Thymus (tissue), 14 donors: ENCODE results near the gene FOXJ3. TPM values are rescaled to one million over a fixed set of nuclear protein-coding genes. Genes with fewer than 3 reads are reported as not detected.
A peak's percentile ranks its signal among the peaks of the same experiment; 100 is the strongest.

Experiments
- DNase-seq, 9 donors: peaks; one replicate each; pipeline ENCODE4 v3.0.0-alpha.2; 2013; ENCODE audit warnings: low spot score in 9 of 9, low read depth in 6 of 9, missing footprints in 1 of 9
- H3K27ac ChIP-seq, 2 donors: one replicate each; pipeline ENCODE4 v1.5.1; 2013; ENCODE audit warnings: control low read depth in 1 of 2, low read depth in 1 of 2, low read length in 1 of 2, mild to moderate bottlenecking in 1 of 2, moderate library complexity in 1 of 2
- H3K27me3 ChIP-seq, 2 donors: one replicate each; pipeline ENCODE4 v1.5.1; 2013; ENCODE audit warnings: low read length in 1 of 2; ENCODE audit not compliant: control insufficient read depth in 2 of 2, insufficient read depth in 1 of 2
- H3K36me3 ChIP-seq, 2 donors: one replicate each; pipeline ENCODE4 v1.5.1; 2013; ENCODE audit warnings: low read length in 1 of 2, mild to moderate bottlenecking in 1 of 2, moderate library complexity in 1 of 2; ENCODE audit not compliant: control insufficient read depth in 2 of 2, insufficient read depth in 2 of 2
- H3K4me1 ChIP-seq, 2 donors: one replicate each; pipeline ENCODE4 v1.5.1; 2013; ENCODE audit warnings: low read length in 2 of 2; ENCODE audit not compliant: control insufficient read depth in 2 of 2, insufficient read depth in 2 of 2
- H3K4me3 ChIP-seq, 2 donors: one replicate each; pipeline ENCODE4 v1.5.1; 2013; ENCODE audit warnings: low read length in 2 of 2, control low read depth in 1 of 2, mild to moderate bottlenecking in 1 of 2
- H3K9me3 ChIP-seq, 2 donors: one replicate each; pipeline ENCODE4 v1.5.1; 2013; ENCODE audit warnings: low read length in 1 of 2, mild to moderate bottlenecking in 1 of 2; ENCODE audit not compliant: control insufficient read depth in 2 of 2, insufficient read depth in 1 of 2
- WGBS: extraction: QIAGEN DNeasy Blood & Tissue Kit; methylation state at CpG from one replicate; pipeline ENCODE4 v1.1.7; 2013; 5-methylcytosine and 5-hydroxymethylcytosine counted together
- long read RNA-seq, 10 donors: transcript quantifications; one replicate each; lab custom pipeline, GENCODE V29; 2026
- polyA plus RNA-seq: library from polyadenylated mRNA; stranded (reverse); fragments of 200-250 nt; gene quantifications from one replicate; pipeline ENCODE4 v1.2.3, GENCODE V29; 2013
- total RNA-seq: library from RNA; stranded (reverse); fragments of 120-200 nt; gene quantifications from one replicate; pipeline ENCODE4 v1.2.4, GENCODE V29; 2013
- donor health status: healthy.

Gene FOXJ3
- total RNA-seq (20.8 TPM), polyA plus RNA-seq (19.7 TPM)
- long read RNA-seq, donor 1, full-length matches to known transcripts, result 1 of 1 reads
- long read RNA-seq, donor 1, partial matches to known transcripts, result 0 of 1 reads
- long read RNA-seq, donor 1, other reads (novel, unspliced or antisense), result 0 of 1 reads
- long read RNA-seq, donor 2, full-length matches to known transcripts, result 9 of 18 reads
- long read RNA-seq, donor 2, partial matches to known transcripts, result 9 of 18 reads
- long read RNA-seq, donor 2, other reads (novel, unspliced or antisense), result 0 of 18 reads
- long read RNA-seq, donor 3, partial matches to known transcripts, result 6 of 6 reads
- long read RNA-seq, donor 3, other reads (novel, unspliced or antisense), result 0 of 6 reads
- long read RNA-seq, donor 4, partial matches to known transcripts, result 0 of 1 reads
- long read RNA-seq, donor 4, other reads (novel, unspliced or antisense), result 0 of 1 reads
- long read RNA-seq, donor 5, full-length matches to known transcripts, result 6 of 24 reads
- long read RNA-seq, donor 5, partial matches to known transcripts, result 18 of 24 reads
- long read RNA-seq, donor 5, other reads (novel, unspliced or antisense), result 0 of 24 reads
- long read RNA-seq, donor 6, full-length matches to known transcripts, result 4 of 4 reads
- long read RNA-seq, donor 6, partial matches to known transcripts, result 0 of 4 reads
- long read RNA-seq, donor 6, other reads (novel, unspliced or antisense), result 0 of 4 reads
- long read RNA-seq, donor 7, full-length matches to known transcripts, result 3 of 15 reads
- long read RNA-seq, donor 7, partial matches to known transcripts, result 12 of 15 reads
- long read RNA-seq, donor 7, other reads (novel, unspliced or antisense), result 0 of 15 reads
- long read RNA-seq, donor 8, full-length matches to known transcripts, result 1 of 1 reads
- long read RNA-seq, donor 8, partial matches to known transcripts, result 0 of 1 reads
- long read RNA-seq, donor 8, other reads (novel, unspliced or antisense), result 0 of 1 reads
- long read RNA-seq, donor 9, partial matches to known transcripts, result 0 of 2 reads
- long read RNA-seq, donor 9, other reads (novel, unspliced or antisense), result 0 of 2 reads
- long read RNA-seq, donor 10, partial matches to known transcripts, result 6 of 8 reads
- long read RNA-seq, donor 10, other reads (novel, unspliced or antisense), result 0 of 8 reads

- Histone ChIP-seq H3K27ac (peak within 1 kb of the TSS; percentile 86 to 94), H3K27me3 (no peaks in the 10 kb centered on the region), H3K4me3 (peak within 1 kb of the TSS; percentile 87 to 92), H3K4me1 (peaks cover 6 to 13% of the 10 kb centered on the region in 2 donors), H3K36me3 (no peaks in the 10 kb centered on the region), H3K9me3 (peaks cover 0 to 3% of the 10 kb centered on the region in 2 donors)
- under 1% methylated on average over 79 of the region's 79 CpGs for WGBS
- peak; percentile 95 to 99 (median 97) for DNase-seq
These were observed at the start of gene FOXJ3 for GRCh38 chr1:42335050-42335808. Gene FOXJ3, minus strand, starts transcription at chr1:42335235. Its CDS starts 24,142 bp downstream, at chr1:42311093.

DNA sequence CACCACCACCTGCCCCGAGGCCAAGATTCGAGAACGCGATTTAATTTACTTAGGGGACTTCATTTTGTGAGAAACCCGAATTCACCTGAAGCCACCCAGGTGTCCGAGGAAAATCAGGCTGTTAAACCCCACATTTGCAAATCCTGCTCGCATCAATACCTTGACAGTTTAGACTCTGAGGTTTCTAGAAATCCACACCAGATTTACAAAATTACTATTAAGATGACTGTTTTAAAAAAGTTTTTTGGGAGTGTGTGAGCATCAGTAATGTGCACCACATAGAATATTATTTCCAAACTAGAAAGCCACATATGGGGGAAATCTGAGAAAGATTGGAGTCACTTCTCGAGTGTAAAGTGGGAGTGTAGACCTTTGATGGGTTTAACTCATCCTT lies 46.2 kb upstream of the FOXJ3 start:
- Histone ChIP-seq H3K27ac (no peak overlapping the region), H3K27me3 (peaks cover 35 to 63% of the 10 kb centered on the region in 2 donors), H3K9me3 (no peaks in the 10 kb centered on the region), H3K36me3 (no peaks in the 10 kb centered on the region), H3K4me1 (peaks cover 3 to 5% of the 10 kb centered on the region in 2 donors), H3K4me3 (peak overlapping the region; percentile 13 to 76)
- DNase-seq, result no peak
- 22% methylated on average over 8 of the region's 8 CpGs for WGBS

DNA sequence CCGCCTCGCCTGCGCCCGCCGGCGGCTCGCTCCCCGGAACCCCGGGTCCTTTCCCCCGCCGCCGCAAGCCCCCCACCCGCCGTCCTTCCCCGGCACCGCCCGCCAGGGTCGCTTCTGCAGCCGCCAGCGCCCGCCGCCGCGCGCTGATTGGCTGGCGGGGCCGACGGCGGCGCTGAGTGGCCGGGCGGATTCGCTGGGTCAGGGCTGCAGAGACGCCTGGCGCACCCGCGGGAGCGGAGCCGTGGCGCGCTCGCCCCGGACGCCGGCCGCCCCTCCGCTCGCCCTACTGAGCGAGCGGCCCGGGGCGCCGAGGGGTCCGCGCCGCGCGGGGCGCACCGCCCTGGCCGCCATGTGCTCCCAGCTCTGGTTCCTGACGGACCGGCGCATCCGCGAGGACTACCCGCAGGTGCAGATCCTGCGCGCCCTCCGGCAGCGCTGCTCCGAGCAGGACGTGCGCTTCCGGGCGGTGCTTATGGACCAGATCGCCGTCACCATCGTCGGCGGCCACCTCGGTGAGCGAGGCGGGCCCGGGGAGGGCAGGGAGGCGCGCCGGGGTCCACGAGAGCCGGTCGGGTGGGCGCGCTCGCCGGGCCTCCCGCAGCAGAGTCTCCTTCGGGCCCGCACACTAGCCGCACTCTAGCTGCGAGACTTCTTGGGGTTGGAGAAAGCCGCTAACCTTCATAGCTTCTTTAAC lies 45.7 kb upstream of the FOXJ3 start, which contains the start of gene RIMKLA:
TSS of gene RIMKLA (plus strand) at position 207 of the 694 bp plus-strand sequence. CDS start at position 350, 143 bp downstream.
- peak in 7 of 9 donors; percentile 4 to 53 (median 19) for DNase-seq
- H3K27me3 ChIP-seq, result peaks cover 35 to 63% of the 10 kb centered on the region in 2 donors
- no peak within 1 kb of the TSS for H3K27ac ChIP-seq
- peak within 1 kb of the TSS; percentile 13 to 76 for H3K4me3 ChIP-seq
- under 1% methylated on average over 101 of the region's 101 CpGs for WGBS
- H3K36me3 ChIP-seq, result no peaks in the 10 kb centered on the region
- H3K9me3 ChIP-seq, result no peaks in the 10 kb centered on the region
- peaks cover 3 to 5% of the 10 kb centered on the region in 2 donors for H3K4me1 ChIP-seq

DNA sequence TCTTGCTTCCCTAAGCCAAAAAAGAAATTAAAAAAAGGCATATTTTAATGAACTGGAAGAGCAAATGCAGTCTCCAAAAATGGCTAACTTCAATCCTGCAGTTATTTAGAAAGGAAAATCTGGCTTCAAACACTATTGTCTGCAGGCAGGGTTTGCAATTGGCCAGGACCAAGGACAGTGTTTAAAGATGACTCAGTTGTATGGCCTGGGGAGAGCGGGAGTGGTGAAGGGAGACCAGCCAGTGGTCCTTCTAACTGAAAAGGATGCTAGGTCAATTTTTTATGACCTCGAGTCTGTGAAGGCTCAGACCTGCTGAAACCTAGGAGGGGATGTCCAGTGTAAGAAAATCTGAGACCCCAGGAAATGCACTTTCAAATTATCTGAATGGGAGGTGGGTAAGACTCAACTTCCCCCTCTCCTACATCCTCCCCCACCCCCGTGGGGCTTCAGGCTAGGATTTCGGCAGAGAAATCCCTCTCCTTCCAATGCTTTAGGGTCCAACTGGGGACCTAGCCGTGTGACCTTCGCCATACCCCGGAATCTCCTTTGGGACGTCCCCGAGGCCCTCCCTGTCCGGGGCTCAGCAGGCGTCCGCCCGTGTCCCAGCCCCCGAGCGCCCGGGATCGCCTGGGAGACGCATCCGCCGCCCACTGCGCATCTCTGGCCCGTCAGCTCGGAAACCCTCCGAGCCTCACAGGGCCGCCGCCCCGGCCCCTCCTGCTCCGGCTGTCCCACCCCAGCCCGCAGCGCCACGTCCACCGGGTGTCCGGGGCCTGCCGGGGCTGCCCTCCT lies 45.0 kb upstream of the FOXJ3 start:
- peaks cover 3 to 5% of the 10 kb centered on the region in 2 donors for H3K4me1 ChIP-seq
- WGBS, result 4% methylated on average over 34 of the region's 34 CpGs
- DNase-seq, result peak in 3 of 9 donors; percentile 1 to 5 (median 1)
- H3K27ac ChIP-seq, result no peak overlapping the region
- peaks cover 35 to 63% of the 10 kb centered on the region in 2 donors for H3K27me3 ChIP-seq
- H3K4me3 ChIP-seq, result peak overlapping the region in 1 of 2 donors; percentile 76
- H3K9me3 ChIP-seq, result no peaks in the 10 kb centered on the region
- H3K36me3 ChIP-seq, result no peaks in the 10 kb centered on the region

DNA sequence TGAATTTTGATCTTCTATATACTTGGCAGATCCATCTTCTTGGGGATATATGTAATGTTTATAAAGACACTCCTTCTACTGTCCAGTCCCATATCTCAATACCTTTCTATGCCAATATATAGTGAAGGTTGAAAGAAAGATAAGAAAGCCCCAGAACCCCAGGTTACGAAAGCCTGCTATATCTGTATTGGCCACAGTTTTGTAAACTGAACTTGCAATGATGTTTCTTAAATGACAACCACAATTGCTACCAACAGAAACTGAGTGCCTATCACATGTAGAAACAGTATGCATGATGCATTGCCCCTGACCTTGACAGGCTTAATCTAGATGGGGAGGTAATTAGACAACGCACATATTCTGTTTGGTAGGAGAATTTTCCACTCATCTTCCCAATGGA lies 37.8 kb upstream of the FOXJ3 start:
- WGBS, result 98% methylated on average over 2 of the region's 2 CpGs
- no peak for DNase-seq
- H3K36me3 ChIP-seq, result no peaks in the 10 kb centered on the region
- H3K9me3 ChIP-seq, result no peaks in the 10 kb centered on the region
- no peak overlapping the region for H3K4me3 ChIP-seq
- H3K4me1 ChIP-seq, result no peaks in the 10 kb centered on the region
- no peak overlapping the region for H3K27ac ChIP-seq
- peaks cover 0 to 9% of the 10 kb centered on the region in 2 donors for H3K27me3 ChIP-seq

- Histone ChIP-seq H3K4me3 (no peak overlapping the region), H3K27me3 (peaks cover 0 to 2% of the 10 kb centered on the region in 2 donors), H3K27ac (no peak overlapping the region), H3K9me3 (no peaks in the 10 kb centered on the region), H3K4me1 (no peaks in the 10 kb centered on the region), H3K36me3 (no peaks in the 10 kb centered on the region)
- DNase-seq, result no peak
These were observed 36.0 kb upstream of the FOXJ3 start for GRCh38 chr1:42370876-42371549.

GRCh38 chr1:42369471-42369870 lies 34.4 kb upstream of the FOXJ3 start:
- peaks cover 0 to 2% of the 10 kb centered on the region in 2 donors for H3K27me3 ChIP-seq
- whole genome bisulfite sequencing, result 94% methylated on average over 1 of the region's 1 CpG
- no peaks in the 10 kb centered on the region for H3K9me3 ChIP-seq
- no peaks in the 10 kb centered on the region for H3K36me3 ChIP-seq
- no peak for DNase-seq
- H3K4me1 ChIP-seq, result no peaks in the 10 kb centered on the region
- no peak overlapping the region for H3K27ac ChIP-seq
- H3K4me3 ChIP-seq, result no peak overlapping the region
